CD4-positive, alpha-beta T cell (primary cell): ENCODE measurements around the gene GPX2. TPM values are rescaled to one million over a fixed set of nuclear protein-coding genes. Genes with fewer than 3 reads are reported as not detected.
A peak's percentile ranks its signal among the peaks of the same experiment; 100 is the strongest.

Experiments used
- ATAC-seq: fragments of 200-7000 bp; cut with Tn5 transposase; one replicate; pipeline ENCODE4 v1.10.0; 2022; ENCODE audit warnings: mild to moderate bottlenecking; ENCODE audit not compliant: poor library complexity
- CTCF ChIA-PET: fragments of 350-600 bp; sonication (Branson Sonifier 250); formaldehyde crosslinking; loops from one replicate; lab custom pipeline; 2021; ENCODE audit warnings: antibody characterized with exemption, inconsistent platforms; lab: Charles Lee
- POLR2A ChIA-PET: fragments of 350-600 bp; sonication (Branson Sonifier 250); formaldehyde crosslinking; loops from one replicate; lab custom pipeline; 2021; ENCODE audit warnings: antibody characterized with exemption, inconsistent platforms; lab: Charles Lee
- DNase-seq, 14 experiments: peaks; one replicate each; pipeline ENCODE4 v3.0.0-alpha.2; 2013 to 2020; ENCODE audit warnings: mixed read lengths in 2 of 14
- H3K27ac ChIP-seq, 2 donors: one replicate each; pipeline versions ENCODE4 v1.5.1 to v1.7.0; 2013; ENCODE audit warnings: low read length in 2 of 2, low read depth in 1 of 2, mild to moderate bottlenecking in 1 of 2
- H3K27me3 ChIP-seq, 2 experiments: 1 replicate in 1 of 2; 2 replicates in 1 of 2; pipeline versions ENCODE4 v1.6.1 to v1.7.0; 2013; ENCODE audit warnings: low read length in 2 of 2, control low read depth in 1 of 2, mild to moderate bottlenecking in 1 of 2, moderate library complexity in 1 of 2; ENCODE audit not compliant: insufficient read depth in 2 of 2, control insufficient read depth in 1 of 2
- H3K36me3 ChIP-seq: one replicate; pipeline ENCODE4 v1.6.1; 2013; ENCODE audit warnings: low read length, control low read depth; ENCODE audit not compliant: insufficient read depth
- H3K4me1 ChIP-seq: one replicate; pipeline ENCODE4 v1.6.1; 2013; ENCODE audit warnings: low read length, control low read depth; ENCODE audit not compliant: insufficient read depth
- H3K4me3 ChIP-seq: one replicate; pipeline ENCODE4 v1.5.1; 2013; ENCODE audit warnings: mild to moderate bottlenecking, low read length, moderate library complexity
- H3K9me3 ChIP-seq, 2 experiments: 1 replicate in 1 of 2; 2 replicates in 1 of 2; pipeline versions ENCODE4 v1.6.1 to v1.7.0; 2013; ENCODE audit warnings: low read length in 2 of 2, mild to moderate bottlenecking in 2 of 2, control low read depth in 1 of 2, moderate library complexity in 1 of 2; ENCODE audit not compliant: control insufficient read depth in 1 of 2, insufficient read depth in 1 of 2
- H3K27ac Mint-ChIP-seq: one replicate; pipeline ENCODE4 v1.8.0; 2020; ENCODE audit warnings: mixed read lengths
- H3K27me3 Mint-ChIP-seq: one replicate; pipeline ENCODE4 v1.8.0; 2021; ENCODE audit warnings: mixed read lengths
- H3K36me3 Mint-ChIP-seq: one replicate; pipeline ENCODE4 v1.8.0; 2021; ENCODE audit warnings: low read depth, mixed read lengths
- H3K4me1 Mint-ChIP-seq: one replicate; pipeline ENCODE4 v1.8.0; 2021; ENCODE audit warnings: low read depth, mixed read lengths
- H3K4me3 Mint-ChIP-seq: one replicate; pipeline ENCODE4 v1.8.0; 2020; ENCODE audit warnings: mild to moderate bottlenecking, mixed read lengths
- H3K9me3 Mint-ChIP-seq: one replicate; pipeline ENCODE4 v1.8.0; 2020; ENCODE audit warnings: mixed read lengths
- intact Hi-C, 2 experiments: fragments of 100-400 bp; cut with DNase I in 1 of 2; cut with micrococcal nuclease in 1 of 2; formaldehyde crosslinking; loops; one replicate each; pipeline versions ENCODE4 v1.15.1 to v1.9.0; 2023 to 2025; cut with DNase I, micrococcal nuclease
- polyA plus RNA-seq, 2 donors: library from polyadenylated mRNA; unstranded; fragments of 120-200 nt; gene quantifications; one replicate each; pipeline ENCODE4 v1.2.1, GENCODE V29; 2013
- total RNA-seq, 174 experiments: library from RNA in 2 of 174; stranded (reverse) in 2 of 174; gene quantifications; one replicate each; pipeline ENCODE4 v1.2.3 and lab custom pipeline; 2021 to 2026
- TF ChIP-seq, protein P1 (sequence below): fragments of 200-600 bp; IDR thresholded peaks from one replicate; pipeline ENCODE4 v1.8.0; 2022; ENCODE audit warnings: antibody characterized with exemption, mild to moderate bottlenecking

Gene GPX2
- total RNA-seq: not detected
- polyA plus RNA-seq (2013, experiment 1 of 2): 0.49 TPM
- 1.1 TPM for polyA plus RNA-seq (2013, experiment 2 of 2)
- 0 to 0.27 (median 0) reads per million in 172 experiments for total RNA-seq (lab: John Stamatoyannopoulos, UW)

DNA sequence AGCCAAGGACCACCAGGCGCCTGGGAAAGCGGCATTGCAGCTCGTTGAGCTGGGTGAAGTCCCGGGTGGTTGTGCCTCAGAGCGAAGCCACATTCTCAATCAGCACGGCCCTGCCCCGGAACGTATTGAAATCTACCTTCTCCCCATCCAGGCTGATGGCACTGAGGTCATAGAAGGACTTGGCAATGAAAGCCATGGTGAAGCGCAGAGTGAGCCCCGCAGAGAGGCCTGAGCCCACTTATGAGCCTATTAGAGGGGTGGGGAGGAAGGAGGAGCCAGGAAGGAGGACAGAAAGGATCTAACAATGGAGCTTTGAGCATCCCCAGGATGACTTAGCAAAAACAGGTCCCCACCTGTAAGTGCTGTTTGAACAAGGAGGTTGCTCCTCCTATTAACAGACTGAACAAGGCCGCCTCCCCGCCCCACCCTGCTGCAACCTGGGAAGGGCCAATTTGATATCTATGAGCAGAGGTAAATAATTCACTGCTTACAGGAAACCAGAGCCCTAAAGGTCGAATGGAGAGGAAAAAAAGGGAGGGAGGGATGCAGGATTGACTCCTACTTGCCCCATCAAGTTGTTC, at the start of gene GPX2:
Gene GPX2 (minus strand): TSS at position 215 of the 581 bp plus-strand sequence. CDS start 19 bp downstream, at position 196.
- TF ChIP-seq, protein P1, sequence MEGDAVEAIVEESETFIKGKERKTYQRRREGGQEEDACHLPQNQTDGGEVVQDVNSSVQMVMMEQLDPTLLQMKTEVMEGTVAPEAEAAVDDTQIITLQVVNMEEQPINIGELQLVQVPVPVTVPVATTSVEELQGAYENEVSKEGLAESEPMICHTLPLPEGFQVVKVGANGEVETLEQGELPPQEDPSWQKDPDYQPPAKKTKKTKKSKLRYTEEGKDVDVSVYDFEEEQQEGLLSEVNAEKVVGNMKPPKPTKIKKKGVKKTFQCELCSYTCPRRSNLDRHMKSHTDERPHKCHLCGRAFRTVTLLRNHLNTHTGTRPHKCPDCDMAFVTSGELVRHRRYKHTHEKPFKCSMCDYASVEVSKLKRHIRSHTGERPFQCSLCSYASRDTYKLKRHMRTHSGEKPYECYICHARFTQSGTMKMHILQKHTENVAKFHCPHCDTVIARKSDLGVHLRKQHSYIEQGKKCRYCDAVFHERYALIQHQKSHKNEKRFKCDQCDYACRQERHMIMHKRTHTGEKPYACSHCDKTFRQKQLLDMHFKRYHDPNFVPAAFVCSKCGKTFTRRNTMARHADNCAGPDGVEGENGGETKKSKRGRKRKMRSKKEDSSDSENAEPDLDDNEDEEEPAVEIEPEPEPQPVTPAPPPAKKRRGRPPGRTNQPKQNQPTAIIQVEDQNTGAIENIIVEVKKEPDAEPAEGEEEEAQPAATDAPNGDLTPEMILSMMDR: no peak
- Histone ChIP-seq H3K9me3 (no peaks in the 10 kb centered on the region), H3K4me1 (peaks cover 30% of the 10 kb centered on the region), H3K4me3 (no peak within 1 kb of the TSS), H3K36me3 (peaks cover 75% of the 10 kb centered on the region), H3K27ac (peak within 1 kb of the TSS in 1 of 2 donors; percentile 22), H3K27me3 (no peaks in the 10 kb centered on the region)
- no peak for DNase-seq
- ChIA-PET POLR2A (interaction anchor here (1.0 to 1.7 kb wide), 3 partner anchors 14 to 28 kb away, joined by 3 to 5 read pairs (median 3); partner anchors contain the start of gene CHURC1), CTCF (no interaction called here)
- Mint-ChIP-seq H3K4me3 (no peak within 1 kb of the TSS), H3K36me3 (peaks cover 97% of the 10 kb centered on the region), H3K9me3 (no peaks in the 10 kb centered on the region), H3K4me1 (peaks cover 89% of the 10 kb centered on the region), H3K27ac (peak within 1 kb of the TSS; percentile 74), H3K27me3 (no peaks in the 10 kb centered on the region)
- ATAC-seq: no peak
- intact Hi-C loops: no loop called here

DNA sequence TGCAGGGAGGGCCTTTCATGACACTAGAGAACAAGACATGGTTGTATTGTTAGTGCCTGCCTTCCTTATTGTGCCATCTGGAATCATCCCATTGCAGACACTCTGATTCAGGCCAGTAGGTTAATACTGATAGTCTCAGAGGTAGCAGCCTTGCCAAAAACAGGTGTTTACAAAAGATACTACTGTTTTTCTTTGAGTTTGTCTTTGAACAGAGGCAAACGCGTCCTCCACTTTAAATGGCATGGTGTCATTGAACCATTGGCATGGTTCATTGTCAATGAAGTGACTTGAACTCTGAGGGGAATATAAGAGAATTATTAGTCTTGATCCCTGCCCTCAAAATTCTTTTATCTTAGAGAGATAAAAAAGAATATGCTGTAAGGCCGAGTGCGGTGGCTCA, 48.4 kb upstream of the GPX2 start:
- TF ChIP-seq, protein P1: no peak
- H3K9me3 Mint-ChIP-seq: no peaks in the 10 kb centered on the region
- intact Hi-C loops: loop anchor here in 1 of 2 experiments (10.0 kb wide), 1 partner anchor 954 kb away; no protein-coding TSS in a partner anchor
- DNase-seq (no peak), ATAC-seq (no peak)
- peaks cover 50% of the 10 kb centered on the region for H3K4me1 ChIP-seq
- no peak overlapping the region for H3K4me3 Mint-ChIP-seq
- H3K36me3 ChIP-seq: no peaks in the 10 kb centered on the region
- H3K27me3 ChIP-seq: no peaks in the 10 kb centered on the region
- H3K27ac ChIP-seq: no peak overlapping the region
- peaks cover 55% of the 10 kb centered on the region for H3K4me1 Mint-ChIP-seq
- peak overlapping the region; percentile 72 for H3K27ac Mint-ChIP-seq
- CTCF ChIA-PET: interaction anchor here (1.3 to 1.6 kb wide), 2 partner anchors 15 to 173 kb away, joined by 3 to 4 read pairs; no protein-coding TSS in a partner anchor
- no peaks in the 10 kb centered on the region for H3K27me3 Mint-ChIP-seq
- no peak overlapping the region for H3K4me3 ChIP-seq
- peaks cover 6% of the 10 kb centered on the region for H3K36me3 Mint-ChIP-seq
- POLR2A ChIA-PET: interaction anchor here (0.9 to 1.6 kb wide), 3 partner anchors 16 to 111 kb away, joined by 3 to 4 read pairs (median 3); partner anchors contain the start of gene MAX
- H3K9me3 ChIP-seq: no peaks in the 10 kb centered on the region

DNA sequence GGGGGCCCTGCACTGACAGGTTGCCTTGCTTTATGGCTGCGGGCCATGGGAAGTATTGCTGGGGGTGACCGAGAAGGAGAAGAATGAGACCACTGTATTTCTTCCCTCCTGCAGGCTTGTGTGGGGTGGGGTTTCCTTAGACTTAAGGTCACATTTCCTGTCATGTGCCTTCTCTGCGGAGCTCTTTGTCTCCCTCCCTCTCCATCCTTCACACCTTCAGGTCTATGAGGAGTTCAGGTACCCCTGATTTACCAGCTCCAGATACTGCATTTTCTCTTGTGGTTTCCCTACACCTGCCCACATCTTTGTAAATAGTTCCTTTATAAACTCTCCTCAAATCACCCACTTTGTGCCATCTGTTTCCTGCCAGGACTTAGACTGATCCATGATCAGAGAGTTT, 47.8 kb upstream of the GPX2 start:
- Histone ChIP-seq H3K4me1 (peaks cover 51% of the 10 kb centered on the region), H3K9me3 (no peaks in the 10 kb centered on the region), H3K27ac (no peak overlapping the region), H3K36me3 (no peaks in the 10 kb centered on the region), H3K4me3 (no peak overlapping the region), H3K27me3 (no peaks in the 10 kb centered on the region)
- Mint-ChIP-seq H3K4me3 (peak overlapping the region; percentile 71), H3K27ac (peak overlapping the region; percentile 72), H3K27me3 (no peaks in the 10 kb centered on the region), H3K4me1 (peaks cover 57% of the 10 kb centered on the region), H3K9me3 (no peaks in the 10 kb centered on the region), H3K36me3 (peaks cover 6% of the 10 kb centered on the region)
- ChIA-PET CTCF (interaction anchor here (0.8 to 2.2 kb wide), 4 partner anchors 9 to 174 kb away, joined by 3 to 5 read pairs (median 4); no protein-coding TSS in a partner anchor), POLR2A (interaction anchor here (0.9 to 1.6 kb wide), 4 partner anchors 8 to 112 kb away, joined by 3 to 6 read pairs (median 4); partner anchors contain the start of gene MAX)
- DNase-seq (peak in 4 of 14 experiments; percentile 35 to 69 (median 42)), ATAC-seq (no peak)
- TF ChIP-seq, protein P1: no peak
- intact Hi-C loops: loop anchor here in 1 of 2 experiments (10.0 kb wide), 1 partner anchor 955 kb away; no protein-coding TSS in a partner anchor
